ENCODE results near the gene MDK.

Gene MDK

GRCh38 chr11:46381048-46381818 lies at the start of gene MDK:
Gene MDK (plus strand): TSS chr11:46381669. CDS start chr11:46382058, 389 bp downstream.
- no peak for DNase-seq (ENCODE audit: low read depth)

GRCh38 chr11:46332093-46332567 lies 49.3 kb upstream of the MDK start:
- no peak for DNase-seq (ENCODE audit: low read depth)

GRCh38 chr11:46332568-46333393 lies 48.7 kb upstream of the MDK start:
- no peak for DNase-seq (ENCODE audit: low read depth)

GRCh38 chr11:46333394-46333947 lies 48.0 kb upstream of the MDK start:
- DNase-seq (ENCODE audit: low read depth), result no peak

- no peak for DNase-seq (ENCODE audit: low read depth)
These were observed 47.3 kb upstream of the MDK start for GRCh38 chr11:46334211-46334610.

GRCh38 chr11:46335271-46335670 lies 46.2 kb upstream of the MDK start:
- DNase-seq (ENCODE audit: low read depth), result no peak

GRCh38 chr11:46335890-46336562 lies 45.4 kb upstream of the MDK start:
- DNase-seq (ENCODE audit: low read depth), result no peak

GRCh38 chr11:46336563-46337180 lies 44.8 kb upstream of the MDK start:
- no peak for DNase-seq (ENCODE audit: low read depth)

- DNase-seq (ENCODE audit: low read depth), result no peak
These were observed 43.7 kb upstream of the MDK start for GRCh38 chr11:46337626-46338345.

GRCh38 chr11:46338636-46338987 lies 42.9 kb upstream of the MDK start:
- no peak for DNase-seq (ENCODE audit: low read depth)

- DNase-seq (ENCODE audit: low read depth), result no peak
These were observed 42.3 kb upstream of the MDK start for GRCh38 chr11:46338988-46339666.

GRCh38 chr11:46339816-46340215 lies 41.7 kb upstream of the MDK start:
- no peak for DNase-seq (ENCODE audit: low read depth)

- no peak for DNase-seq (ENCODE audit: low read depth)
These were observed 40.0 kb upstream of the MDK start for GRCh38 chr11:46341454-46341853.

- no peak for DNase-seq (ENCODE audit: low read depth)
These were observed 39.2 kb upstream of the MDK start for GRCh38 chr11:46342239-46342638.

- DNase-seq (ENCODE audit: low read depth), result no peak
These were observed 37.9 kb upstream of the MDK start for GRCh38 chr11:46343520-46343919.

GRCh38 chr11:46345131-46345597 lies 36.3 kb upstream of the MDK start:
- DNase-seq (ENCODE audit: low read depth), result no peak

- DNase-seq (ENCODE audit: low read depth), result no peak
These were observed 35.5 kb upstream of the MDK start for GRCh38 chr11:46345881-46346484.

- peak; percentile 73 for DNase-seq (ENCODE audit: low read depth)
These were observed 34.4 kb upstream of the MDK start, which contains the start of gene DGKZ for GRCh38 chr11:46346886-46347636. Gene DGKZ (plus strand): TSS chr11:46347463. CDS start chr11:46347660, 197 bp downstream.

- no peak for DNase-seq (ENCODE audit: low read depth)
These were observed 33.7 kb upstream of the MDK start for GRCh38 chr11:46347637-46348311.

Measured in stimulated activated CD8-positive, alpha-beta memory T cell treated with anti-CD3 and anti-CD28 coated beads, Interleukin-15, amount 100 ng/mL, for 1 hour (primary cell).